Glutamatergic neuron (in vitro differentiated cells): ENCODE measurements around the gene PRKCQ. TPM values are rescaled to one million over a fixed set of nuclear protein-coding genes. Genes with fewer than 3 reads are reported as not detected.

Experiments used
- DNase-seq: peaks from one replicate; pipeline ENCODE4 v3.0.0; 2022
- H3K27ac Mint-ChIP-seq: one replicate; pipeline ENCODE4 v1.8.0; 2020; ENCODE audit warnings: mild to moderate bottlenecking, mixed read lengths, inconsistent platforms; ENCODE audit not compliant: unreplicated experiment
- H3K27me3 Mint-ChIP-seq: one replicate; pipeline ENCODE4 v1.8.0; 2020; ENCODE audit warnings: mild to moderate bottlenecking, moderate library complexity, mixed read lengths, inconsistent platforms; ENCODE audit not compliant: unreplicated experiment
- H3K36me3 Mint-ChIP-seq: one replicate; pipeline ENCODE4 v1.8.0; 2020; ENCODE audit warnings: mild to moderate bottlenecking, mixed read lengths, inconsistent platforms; ENCODE audit not compliant: unreplicated experiment
- H3K4me1 Mint-ChIP-seq: one replicate; pipeline ENCODE4 v1.8.0; 2020; ENCODE audit warnings: mild to moderate bottlenecking, low read depth, mixed read lengths, inconsistent platforms; ENCODE audit not compliant: unreplicated experiment
- H3K4me3 Mint-ChIP-seq: one replicate; pipeline ENCODE4 v1.8.0; 2020; ENCODE audit warnings: mild to moderate bottlenecking, mixed read lengths, inconsistent platforms; ENCODE audit not compliant: unreplicated experiment
- H3K9me3 Mint-ChIP-seq: one replicate; pipeline ENCODE4 v1.8.0; 2020; ENCODE audit warnings: mild to moderate bottlenecking, moderate library complexity, mixed read lengths, inconsistent platforms; ENCODE audit not compliant: unreplicated experiment
- CTCF ChIP-seq: fragments of 200-600 bp; sonication (generic); IDR thresholded peaks from one replicate; pipeline ENCODE4 v1.5.0; 2021; ENCODE audit not compliant: partially characterized antibody, unreplicated experiment
- total RNA-seq: library from RNA; stranded (reverse); fragmentation: NEBNext Ultra II Directional; extraction: Animal tissue kit (Norgen Biotek cat#: 25700); gene quantifications from one replicate; pipeline ENCODE4 v1.2.1, GENCODE V29; 2021; ENCODE audit not compliant: unreplicated experiment

The PRKCQ gene
- total RNA-seq, 1 donor from 2014 or later, result 1.3 TPM

- no peak for DNase-seq
- H3K27ac Mint-ChIP-seq, result no peak overlapping the region
- H3K36me3 Mint-ChIP-seq, result peaks cover 7% of the 10 kb centered on the region
- no peak for TF ChIP-seq CTCF
- no peaks in the 10 kb centered on the region for H3K9me3 Mint-ChIP-seq
- no peaks in the 10 kb centered on the region for H3K4me1 Mint-ChIP-seq
- no peak overlapping the region for H3K4me3 Mint-ChIP-seq
- H3K27me3 Mint-ChIP-seq, result no peaks in the 10 kb centered on the region
These were observed 20.3 kb upstream of the PRKCQ start for GRCh38 chr10:6600224-6600987.

GRCh38 chr10:6598679-6599078, 18.6 kb upstream of the PRKCQ start:
- no peak overlapping the region for H3K4me3 Mint-ChIP-seq
- H3K9me3 Mint-ChIP-seq, result no peaks in the 10 kb centered on the region
- H3K4me1 Mint-ChIP-seq, result peaks cover 10% of the 10 kb centered on the region
- peaks cover 7% of the 10 kb centered on the region for H3K36me3 Mint-ChIP-seq
- H3K27me3 Mint-ChIP-seq, result no peaks in the 10 kb centered on the region
- no peak for DNase-seq
- H3K27ac Mint-ChIP-seq, result no peak overlapping the region
- no peak for TF ChIP-seq CTCF

- no peak overlapping the region for H3K27ac Mint-ChIP-seq
- DNase-seq, result no peak
- no peak for TF ChIP-seq CTCF
- H3K9me3 Mint-ChIP-seq, result no peaks in the 10 kb centered on the region
- no peaks in the 10 kb centered on the region for H3K27me3 Mint-ChIP-seq
- peaks cover 7% of the 10 kb centered on the region for H3K36me3 Mint-ChIP-seq
- no peak overlapping the region for H3K4me3 Mint-ChIP-seq
- H3K4me1 Mint-ChIP-seq, result peaks cover 10% of the 10 kb centered on the region
These were observed 17.4 kb upstream of the PRKCQ start for GRCh38 chr10:6597478-6597877.

GRCh38 chr10:6595499-6595898, 15.4 kb upstream of the PRKCQ start:
- no peak for DNase-seq
- no peak overlapping the region for H3K4me3 Mint-ChIP-seq
- no peak overlapping the region for H3K27ac Mint-ChIP-seq
- H3K9me3 Mint-ChIP-seq, result no peaks in the 10 kb centered on the region
- H3K27me3 Mint-ChIP-seq, result no peaks in the 10 kb centered on the region
- H3K36me3 Mint-ChIP-seq, result peaks cover 7% of the 10 kb centered on the region
- TF ChIP-seq CTCF, result no peak
- peaks cover 10% of the 10 kb centered on the region for H3K4me1 Mint-ChIP-seq

GRCh38 chr10:6593241-6593671, 13.2 kb upstream of the PRKCQ start:
- no peak for TF ChIP-seq CTCF
- H3K4me3 Mint-ChIP-seq, result no peak overlapping the region
- H3K36me3 Mint-ChIP-seq, result no peaks in the 10 kb centered on the region
- no peaks in the 10 kb centered on the region for H3K27me3 Mint-ChIP-seq
- no peak overlapping the region for H3K27ac Mint-ChIP-seq
- H3K4me1 Mint-ChIP-seq, result peaks cover 10% of the 10 kb centered on the region
- H3K9me3 Mint-ChIP-seq, result no peaks in the 10 kb centered on the region
- no peak for DNase-seq
